ENCODE measurements around the gene EVPL.
"Not testable (repeated sequence)": the region's sequence is repeated elsewhere in the genome, so short reads cannot be mapped to it uniquely, and the experiment has no call there.

EVPL gene

DNA sequence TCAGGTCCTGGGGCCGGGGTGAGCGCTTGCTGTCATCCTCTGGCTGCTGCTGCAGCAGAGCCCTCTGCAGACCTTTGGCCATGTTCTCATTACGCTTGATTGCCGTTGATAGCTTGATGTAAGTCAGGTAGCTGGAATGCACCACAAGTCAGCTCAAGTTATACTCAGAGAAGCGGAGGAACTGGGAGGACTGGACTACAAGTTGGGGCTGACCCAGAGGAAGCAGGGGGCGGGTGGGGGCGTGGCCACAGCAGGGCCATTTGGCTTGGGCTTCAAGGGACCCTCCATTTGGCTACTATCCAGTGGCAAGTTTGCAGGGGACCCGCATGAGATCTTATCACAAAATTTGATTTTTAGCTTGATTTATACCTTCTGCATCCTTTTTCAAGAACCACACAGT is 19.0 kb upstream of the EVPL start:
- DNase-seq: no peak

DNA sequence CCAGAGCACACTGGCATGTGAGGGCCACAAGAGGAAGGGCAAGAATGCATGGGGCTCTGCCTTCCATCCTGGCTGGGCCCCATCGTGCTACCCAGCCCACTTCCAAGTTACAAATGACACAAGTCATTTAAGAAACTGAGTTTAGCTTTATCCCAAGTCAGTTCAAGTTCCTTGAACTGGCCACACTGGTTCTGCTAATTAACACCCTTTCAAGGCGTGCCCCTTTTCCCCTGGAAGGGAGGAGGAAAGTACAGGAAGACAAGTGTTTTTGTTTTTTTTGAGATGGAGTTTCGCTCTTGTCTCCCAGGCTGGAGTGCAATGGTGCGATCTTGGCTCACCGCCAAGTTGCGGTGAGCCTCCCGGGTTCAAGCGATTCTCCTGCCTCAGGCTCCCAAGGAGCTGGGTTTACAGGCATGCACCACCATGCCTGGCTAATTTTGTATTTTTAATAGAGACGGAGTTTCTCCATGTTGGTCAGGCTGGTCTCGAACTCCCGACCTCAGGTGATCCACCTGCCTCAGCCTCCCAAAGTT is 17.4 kb upstream of the EVPL start:
- DNase-seq: not testable (repeated sequence)

DNA sequence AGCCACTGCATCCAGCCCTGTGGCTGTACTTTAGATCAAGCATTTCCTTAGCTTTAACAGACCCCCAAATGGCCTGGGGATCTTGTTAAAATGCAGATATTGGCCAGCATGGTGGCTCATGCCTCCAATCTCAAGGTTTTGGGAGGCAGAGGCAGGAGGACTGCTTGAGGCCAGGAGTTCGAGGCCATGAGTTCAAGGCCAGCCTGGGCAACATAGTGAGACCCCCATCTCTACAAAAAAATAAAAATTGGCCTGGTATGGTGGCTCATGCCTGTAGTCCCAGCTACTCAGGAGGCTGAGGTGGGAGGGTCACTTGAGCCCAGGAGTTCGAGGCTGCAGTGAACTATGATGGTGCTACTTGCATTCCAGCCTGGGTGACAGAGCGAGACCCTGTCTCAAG is 15.8 kb upstream of the EVPL start:
- DNase-seq: not testable (repeated sequence)

DNA sequence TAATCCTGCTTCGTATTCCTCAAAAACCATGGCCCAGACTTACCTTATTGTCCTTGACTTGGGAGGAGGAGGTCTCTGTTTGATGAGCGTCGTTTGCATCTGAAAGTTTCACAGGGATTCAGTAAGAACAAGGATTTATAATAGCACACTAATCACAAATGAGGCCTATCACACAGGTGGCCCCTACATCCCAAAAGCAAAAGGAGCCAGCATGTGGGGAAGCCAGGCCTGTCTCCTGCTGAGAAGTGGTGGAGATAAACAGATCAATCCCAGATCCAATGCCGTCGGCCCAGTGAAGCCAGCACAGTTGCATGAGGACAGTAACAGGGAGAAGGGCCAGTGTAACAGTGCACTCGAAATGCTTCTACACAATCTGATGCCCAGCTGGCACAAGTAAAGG is 13.3 kb upstream of the EVPL start:
- DNase-seq: no peak

- DNase-seq: no peak
Measured at GRCh38 chr17:76039121-76039520, 12.0 kb upstream of the EVPL start.

DNA sequence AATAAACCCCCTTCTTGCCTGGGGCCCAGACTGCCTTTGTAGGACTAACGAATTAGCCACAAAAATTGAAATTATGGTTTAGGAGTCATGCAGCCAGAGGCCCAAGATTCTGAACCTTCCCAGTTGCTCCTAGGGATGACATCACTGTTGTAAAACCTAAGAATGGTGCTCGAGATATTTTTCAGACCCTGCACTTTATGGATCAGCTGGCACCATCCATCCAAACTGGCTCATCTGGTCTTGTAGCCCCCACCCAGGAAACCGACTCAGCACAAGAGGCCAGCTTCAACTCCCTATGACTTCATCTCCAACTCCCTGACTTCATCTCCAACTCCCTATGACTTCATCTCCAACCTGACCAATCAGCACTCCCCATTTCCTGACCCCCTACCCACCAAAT is 10.9 kb upstream of the EVPL start:
- DNase-seq: no peak

DNA sequence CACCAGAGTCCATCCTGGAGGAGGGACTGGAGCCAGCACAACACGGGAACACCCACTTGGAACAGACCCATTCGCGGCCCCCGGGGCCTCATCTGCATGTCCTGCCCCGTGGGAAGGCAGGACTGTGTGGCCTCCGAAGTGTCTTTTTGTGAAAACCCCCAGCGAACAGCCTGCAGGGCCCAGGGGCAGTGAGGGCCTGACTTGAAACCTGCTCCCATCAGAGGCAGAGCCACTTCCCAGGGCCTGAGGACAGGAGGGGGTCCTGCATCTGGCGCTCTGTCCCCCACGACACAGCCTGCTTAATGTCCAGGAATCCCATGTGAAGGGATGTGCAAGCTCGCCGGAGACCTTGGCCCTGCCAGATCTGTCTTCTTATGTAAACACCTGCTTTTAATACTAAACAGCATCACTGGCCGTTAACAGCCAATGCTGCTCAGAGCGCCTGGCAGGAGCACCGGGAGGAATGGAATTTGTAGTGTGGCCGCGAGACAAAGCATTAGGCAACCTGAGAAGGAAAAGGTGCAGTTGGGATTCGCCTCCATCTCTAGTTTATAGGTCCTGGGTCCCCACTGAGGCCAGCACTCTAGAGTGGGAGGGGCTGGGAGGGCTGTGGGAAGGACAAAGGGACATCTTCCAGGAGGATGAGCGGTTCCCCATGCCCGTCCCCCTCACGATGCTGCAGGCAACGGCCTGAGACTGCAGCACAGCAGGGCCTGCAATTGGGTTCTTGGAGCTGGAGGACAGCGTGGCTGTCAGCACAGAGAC is 9.6 kb upstream of the EVPL start:
- DNase-seq: no peak

GRCh38 chr17:76034428-76035350 is 7.6 kb upstream of the EVPL start:
- no peak for DNase-seq

DNA sequence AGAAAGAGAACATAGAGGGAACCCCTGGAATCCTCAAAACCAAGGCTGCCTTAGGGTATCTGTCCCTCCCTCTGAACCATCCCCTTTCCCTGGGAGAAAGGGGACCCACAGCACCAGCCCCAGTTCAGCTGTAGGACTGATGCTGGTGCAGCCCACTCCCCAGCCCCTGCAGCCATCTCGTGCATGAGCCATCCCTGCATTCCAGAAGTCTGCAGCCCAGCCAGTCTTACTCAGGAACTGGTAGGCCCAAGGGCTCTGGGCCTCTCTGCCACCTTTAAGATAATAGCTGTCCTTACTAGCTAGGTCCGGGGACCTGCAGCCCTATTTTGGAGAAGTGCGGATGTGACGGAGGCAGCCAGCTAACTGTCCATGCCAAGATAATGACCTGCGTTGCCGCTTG is 6.0 kb upstream of the EVPL start:
- no peak for DNase-seq

DNA sequence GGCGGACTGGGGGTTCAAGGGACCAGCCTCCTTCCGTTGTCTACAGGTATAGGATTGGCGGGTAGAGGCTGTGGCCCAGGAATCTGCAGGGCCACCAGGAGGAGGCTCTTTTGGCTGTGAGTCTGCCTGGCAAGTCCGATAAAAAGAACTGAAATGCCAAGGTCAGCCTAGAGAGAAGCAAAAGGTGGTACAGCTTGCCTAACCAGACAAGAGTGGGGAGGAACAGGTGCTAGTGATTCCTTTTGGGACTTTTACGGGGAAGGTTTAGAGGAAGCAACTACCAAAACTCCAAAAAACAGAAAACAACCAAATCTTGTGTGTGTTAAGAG is 5.6 kb upstream of the EVPL start:
- no peak for DNase-seq

DNA sequence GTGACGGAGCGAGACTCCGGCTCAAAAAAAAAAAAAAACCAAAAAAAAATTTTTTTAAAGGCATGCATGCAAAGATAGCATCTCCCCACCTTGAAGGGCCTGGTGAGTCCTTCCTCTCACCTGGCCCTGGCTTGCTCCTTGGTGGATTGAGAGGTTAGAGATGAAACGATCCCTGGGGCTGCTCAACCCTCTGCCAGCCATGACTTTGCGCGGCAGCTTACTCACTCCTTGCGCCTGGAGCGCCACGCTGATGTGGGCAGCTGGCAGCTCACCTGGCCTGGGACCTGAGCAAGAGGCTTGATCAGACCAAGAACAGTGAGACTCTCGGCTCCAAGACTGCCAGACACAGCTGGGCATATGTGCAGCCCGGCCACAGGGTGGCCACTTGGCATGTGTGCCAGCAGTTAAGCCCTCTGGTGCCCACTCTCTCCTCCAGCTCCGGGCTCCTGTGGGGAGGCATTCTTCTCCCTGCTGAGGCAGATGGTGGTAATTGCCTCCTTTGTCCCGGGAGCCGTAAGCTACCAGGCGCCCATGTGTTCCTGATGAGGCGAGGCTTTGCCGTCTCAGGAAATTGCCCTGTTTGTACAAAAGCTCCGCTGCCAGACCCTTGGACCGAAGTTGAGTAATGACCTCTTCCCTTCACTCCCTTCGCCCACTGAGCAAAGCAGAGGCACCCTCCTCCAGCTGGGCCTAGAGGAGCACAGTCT is 5.1 kb upstream of the EVPL start:
- DNase-seq: no peak

- no peak for DNase-seq
Measured at GRCh38 chr17:76026714-76027158, 370 bp downstream of the EVPL start.

- DNase-seq: no peak
Measured at GRCh38 chr17:76025294-76025693, 1.8 kb downstream of the EVPL start.

GRCh38 chr17:76024353-76024752 is 2.8 kb downstream of the EVPL start:
- DNase-seq: no peak

DNA sequence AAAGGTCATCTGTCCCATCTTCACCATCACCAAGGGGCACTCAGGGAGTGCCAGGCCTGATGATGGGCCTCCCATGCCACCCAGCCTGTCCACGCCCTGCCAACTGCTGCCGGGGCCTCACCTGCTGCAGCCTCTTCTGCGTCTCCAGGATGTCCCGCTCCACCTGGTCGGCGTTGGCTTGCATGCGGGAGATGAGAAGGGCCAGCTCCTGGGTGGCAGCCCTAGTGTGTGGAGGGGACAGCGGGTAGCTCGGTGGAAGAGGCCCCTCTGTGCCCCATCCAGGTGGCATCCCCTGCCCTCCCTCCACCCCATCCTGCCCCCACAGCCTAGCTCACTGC is 3.2 kb downstream of the EVPL start:
- DNase-seq: no peak

- no peak for DNase-seq
Measured at GRCh38 chr17:76022973-76023899, 3.9 kb downstream of the EVPL start.

DNA sequence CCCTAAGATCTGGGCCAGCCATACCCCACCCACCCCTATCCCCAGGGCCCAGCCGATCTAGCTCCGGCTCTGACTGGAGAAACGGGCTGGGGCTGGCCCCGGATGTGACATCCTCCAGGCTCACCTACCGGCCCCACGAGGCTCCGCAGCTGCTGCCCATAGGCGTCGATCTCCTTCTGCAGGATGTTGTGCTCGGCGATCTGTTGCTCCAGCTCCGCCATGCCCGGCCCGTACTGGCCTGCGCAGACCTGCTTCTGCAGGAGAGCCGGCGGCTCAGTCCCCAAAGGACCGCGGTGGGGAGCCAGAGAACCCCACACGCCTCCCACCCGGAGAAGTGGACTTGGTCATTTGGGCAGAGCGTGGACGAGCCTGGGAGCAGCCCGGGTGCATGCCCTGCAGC is 4.8 kb downstream of the EVPL start:
- no peak for DNase-seq

DNA sequence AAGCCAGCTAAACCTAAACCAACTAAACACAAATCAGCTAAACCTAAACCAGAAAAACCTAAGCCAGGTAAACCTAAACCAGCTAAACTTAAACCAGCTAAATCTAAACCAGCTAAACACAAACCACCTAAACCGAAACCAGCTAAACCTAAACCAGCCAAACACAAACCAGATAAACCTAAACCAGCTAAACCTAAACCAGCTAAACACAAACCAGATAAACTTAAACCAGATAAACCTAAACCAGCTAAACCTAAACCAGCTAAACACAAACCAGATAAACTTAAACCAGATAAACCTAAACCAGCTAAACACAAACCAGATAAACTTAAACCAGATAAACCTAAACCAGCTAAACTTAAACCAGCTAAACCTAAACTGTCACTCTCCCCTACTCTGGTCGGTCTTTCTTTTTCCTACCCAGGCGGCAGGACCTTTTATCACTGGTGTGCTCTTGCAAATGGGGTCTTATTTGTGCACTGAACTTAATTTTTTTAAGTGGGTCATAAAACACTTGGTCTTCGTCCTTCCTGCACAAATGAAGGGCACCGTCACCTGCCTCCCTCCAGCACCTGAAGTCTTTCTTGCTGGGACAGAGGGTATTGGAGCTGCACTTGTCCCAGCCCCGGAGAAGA is 7.2 kb downstream of the EVPL start:
- DNase-seq: no peak

GRCh38 chr17:76018801-76019200 is 8.3 kb downstream of the EVPL start:
- no peak for DNase-seq

GRCh38 chr17:76018340-76018680 is 8.8 kb downstream of the EVPL start:
- DNase-seq: no peak

DNA sequence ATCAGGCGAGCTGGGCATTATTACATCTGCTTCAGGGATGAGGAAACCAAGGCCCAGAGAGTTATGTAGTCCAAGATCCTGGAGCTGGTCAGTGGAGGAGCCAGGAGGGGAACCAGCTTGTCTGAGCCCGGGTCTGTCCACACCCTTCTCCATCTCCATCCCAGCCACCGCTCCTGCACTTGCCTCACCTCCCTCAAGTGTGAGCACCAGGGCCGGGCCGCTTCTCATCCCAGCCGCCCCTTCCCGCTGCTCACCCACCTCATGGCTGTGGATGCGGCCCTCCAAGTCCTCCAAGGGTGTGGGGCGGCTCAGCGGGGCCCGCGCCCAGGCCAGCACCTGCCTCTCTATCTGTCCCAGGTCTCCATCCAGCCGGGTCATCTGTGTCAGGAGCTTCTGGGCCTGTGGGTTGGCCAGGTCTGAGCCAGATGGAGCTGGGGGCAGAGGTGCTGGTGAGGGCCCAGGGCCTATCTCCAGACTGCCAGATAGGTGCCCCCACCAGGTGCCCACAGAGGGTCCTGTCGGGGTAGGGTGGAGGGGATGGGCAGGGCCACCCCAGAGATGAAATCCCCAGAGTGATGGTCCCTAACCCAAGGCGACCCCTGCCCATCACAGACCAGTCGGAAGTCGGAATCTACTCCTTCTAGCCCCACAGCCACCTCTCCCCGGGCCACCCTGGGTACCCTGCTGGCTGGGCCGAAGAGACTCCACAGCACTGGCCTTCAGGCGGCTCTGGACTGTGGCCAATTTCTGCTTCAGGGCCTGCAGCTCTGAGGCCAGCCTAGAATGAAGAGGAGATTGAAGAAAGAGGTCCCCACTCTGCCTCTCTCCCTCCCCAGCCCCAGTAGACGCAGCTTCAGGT is 9.4 kb downstream of the EVPL start:
- DNase-seq: no peak
